OCI-LY1 (cell line): ENCODE measurements around the gene SLAMF8.

ENCODE experiments used
- H2AFZ ChIP-seq: fragments of 200-600 bp; sonication (generic), shearing (Covaris generic); 2 replicates; pipeline ENCODE4 v1.6.0; 2014; ENCODE audit warnings: antibody characterized with exemption, mild to moderate bottlenecking, low read length
- H3F3A ChIP-seq: fragments of 200-600 bp; sonication (generic), shearing (Covaris generic); 2 replicates; pipeline ENCODE4 v1.6.0; 2014; ENCODE audit warnings: mild to moderate bottlenecking, antibody characterized with exemption, low read length, moderate library complexity; ENCODE audit not compliant: insufficient read depth
- H3K27ac ChIP-seq: fragments of 200-600 bp; sonication (generic); 2 replicates; pipeline ENCODE4 v1.5.1; 2014; ENCODE audit warnings: low read length, mixed run types, mild to moderate bottlenecking, low read depth; ENCODE audit not compliant: poor library complexity, severe bottlenecking
- H3K27me3 ChIP-seq: fragments of 200-600 bp; sonication (generic); 2 replicates; pipeline ENCODE4 v1.6.0; 2014; ENCODE audit warnings: antibody characterized with exemption, mild to moderate bottlenecking, low read length, moderate library complexity; ENCODE audit not compliant: insufficient read depth
- H3K36me3 ChIP-seq: fragments of 200-600 bp; sonication (generic); 2 replicates; pipeline ENCODE4 v1.6.1; 2014; ENCODE audit warnings: mild to moderate bottlenecking, antibody characterized with exemption, low read length, moderate library complexity, mixed read lengths; ENCODE audit not compliant: insufficient read depth
- H3K4me1 ChIP-seq: fragments of 200-600 bp; sonication (generic); 2 replicates; pipeline ENCODE4 v1.5.1; 2014; ENCODE audit warnings: mild to moderate bottlenecking, low read length, moderate library complexity; ENCODE audit not compliant: insufficient read depth, severe bottlenecking
- H3K4me2 ChIP-seq: fragments of 200-600 bp; sonication (generic), shearing (Covaris generic); 2 replicates; pipeline ENCODE4 v1.6.1; 2014; ENCODE audit warnings: low read length
- H3K4me3 ChIP-seq: fragments of 200-600 bp; sonication (generic); 2 replicates; pipeline ENCODE4 v1.5.1; 2014; ENCODE audit warnings: low read length, low read depth, mild to moderate bottlenecking, mixed read lengths; ENCODE audit not compliant: poor library complexity, severe bottlenecking
- H3K79me2 ChIP-seq: fragments of 200-600 bp; shearing (Covaris generic); 2 replicates; pipeline ENCODE4 v1.6.1; 2016; ENCODE audit warnings: mixed run types, low read length, mixed read lengths; ENCODE audit not compliant: insufficient read depth
- H3K9ac ChIP-seq: fragments of 200-600 bp; sonication (generic), shearing (Covaris generic); 2 replicates; pipeline ENCODE4 v1.6.1; 2014; ENCODE audit warnings: mild to moderate bottlenecking, low read length, mixed read lengths
- H3K9me2 ChIP-seq: fragments of 200-600 bp; sonication (generic), shearing (Covaris generic); 2 replicates; pipeline ENCODE4 v1.6.1; 2014; ENCODE audit warnings: low read depth, mild to moderate bottlenecking, low read length, mixed read lengths
- H3K9me3 ChIP-seq: fragments of 200-600 bp; shearing (Covaris generic); 2 replicates; pipeline ENCODE4 v1.6.1; 2014; ENCODE audit warnings: low read length, mixed read lengths
- H4K20me1 ChIP-seq: fragments of 200-600 bp; sonication (generic), shearing (Covaris generic); 2 replicates; pipeline ENCODE4 v1.6.0; 2016; ENCODE audit warnings: mild to moderate bottlenecking, low read length; ENCODE audit not compliant: insufficient read depth
- EZH2 ChIP-seq: fragments of 200-600 bp; sonication (generic), shearing (Covaris generic); IDR thresholded peaks from 2 replicates; pipeline ENCODE4 v1.8.0; 2017; ENCODE audit warnings: borderline replicate concordance, mixed run types, mild to moderate bottlenecking, antibody characterized with exemption, low read length, moderate library complexity, mixed read lengths
- TF ChIP-seq, protein P1 (sequence below): fragments of 200-600 bp; sonication (generic), shearing (Covaris generic); IDR thresholded peaks from 2 replicates; pipeline ENCODE4 v1.5.1; 2017; ENCODE audit warnings: mild to moderate bottlenecking, antibody characterized with exemption, low read length, moderate library complexity, mixed read lengths

SLAMF8 gene

DNA sequence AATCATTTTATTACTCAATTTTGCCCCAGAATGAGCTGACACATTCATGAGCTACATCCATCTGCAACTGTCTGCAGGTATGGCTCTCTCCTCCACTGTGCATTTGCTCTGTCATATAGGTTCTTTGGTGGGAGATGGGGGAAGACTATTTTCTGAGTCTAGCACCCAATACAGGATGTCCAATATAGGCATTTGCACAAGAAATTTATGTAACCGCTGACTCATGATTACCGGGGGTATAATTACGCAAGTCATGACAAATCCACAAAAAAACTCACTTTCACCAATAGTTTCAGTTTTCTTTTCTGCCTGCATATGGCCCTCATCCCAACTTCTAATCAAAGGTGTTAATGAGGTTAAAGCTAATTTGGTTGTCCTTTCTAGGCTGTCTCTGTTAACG, 53.3 kb downstream of the SLAMF8 start:
- H3K4me1 ChIP-seq: no peaks in the 10 kb centered on the region
- no peak for TF ChIP-seq EZH2
- TF ChIP-seq, protein P1, sequence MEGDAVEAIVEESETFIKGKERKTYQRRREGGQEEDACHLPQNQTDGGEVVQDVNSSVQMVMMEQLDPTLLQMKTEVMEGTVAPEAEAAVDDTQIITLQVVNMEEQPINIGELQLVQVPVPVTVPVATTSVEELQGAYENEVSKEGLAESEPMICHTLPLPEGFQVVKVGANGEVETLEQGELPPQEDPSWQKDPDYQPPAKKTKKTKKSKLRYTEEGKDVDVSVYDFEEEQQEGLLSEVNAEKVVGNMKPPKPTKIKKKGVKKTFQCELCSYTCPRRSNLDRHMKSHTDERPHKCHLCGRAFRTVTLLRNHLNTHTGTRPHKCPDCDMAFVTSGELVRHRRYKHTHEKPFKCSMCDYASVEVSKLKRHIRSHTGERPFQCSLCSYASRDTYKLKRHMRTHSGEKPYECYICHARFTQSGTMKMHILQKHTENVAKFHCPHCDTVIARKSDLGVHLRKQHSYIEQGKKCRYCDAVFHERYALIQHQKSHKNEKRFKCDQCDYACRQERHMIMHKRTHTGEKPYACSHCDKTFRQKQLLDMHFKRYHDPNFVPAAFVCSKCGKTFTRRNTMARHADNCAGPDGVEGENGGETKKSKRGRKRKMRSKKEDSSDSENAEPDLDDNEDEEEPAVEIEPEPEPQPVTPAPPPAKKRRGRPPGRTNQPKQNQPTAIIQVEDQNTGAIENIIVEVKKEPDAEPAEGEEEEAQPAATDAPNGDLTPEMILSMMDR: no peak
- H3K4me3 ChIP-seq: no peak overlapping the region
- no peak overlapping the region for H3K9ac ChIP-seq
- H3K79me2 ChIP-seq: no peaks in the 10 kb centered on the region
- H3K27ac ChIP-seq: no peak overlapping the region
- no peaks in the 10 kb centered on the region for H3K9me3 ChIP-seq
- no peak overlapping the region for H3K4me2 ChIP-seq
- no peaks in the 10 kb centered on the region for H3K9me2 ChIP-seq
- H4K20me1 ChIP-seq: no peaks in the 10 kb centered on the region
- no peak overlapping the region for H2AFZ ChIP-seq
- H3K36me3 ChIP-seq: no peaks in the 10 kb centered on the region
- H3F3A ChIP-seq: no peaks in the 10 kb centered on the region
- H3K27me3 ChIP-seq: no peaks in the 10 kb centered on the region; the same call in 1 of the 2 replicates

DNA sequence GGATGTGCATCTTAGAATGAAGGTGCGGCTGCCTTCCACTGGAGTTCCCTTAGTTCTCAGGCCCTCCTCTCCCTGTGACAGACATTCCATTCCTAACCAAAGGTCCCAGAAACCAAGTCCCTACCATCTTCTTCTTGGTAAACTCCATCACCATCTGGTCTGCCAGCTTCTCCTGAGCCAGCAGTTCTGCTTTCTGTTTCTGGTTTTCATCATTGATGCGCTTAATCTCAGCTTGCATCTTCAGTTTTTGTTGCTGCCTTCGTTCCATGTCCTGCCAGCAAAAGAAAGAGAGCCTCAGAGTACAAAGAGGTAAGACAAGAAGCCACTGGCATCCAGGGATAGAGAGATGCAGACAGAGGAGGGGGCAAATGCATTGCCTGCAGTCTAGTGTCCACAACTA, 53.8 kb downstream of the SLAMF8 start:
- H3K4me2 ChIP-seq: no peak overlapping the region
- H3K27me3 ChIP-seq: no peaks in the 10 kb centered on the region; the same call in 1 of the 2 replicates
- no peak overlapping the region for H3K9ac ChIP-seq
- no peak for TF ChIP-seq EZH2
- TF ChIP-seq, protein P1: no peak
- H3K9me3 ChIP-seq: no peaks in the 10 kb centered on the region
- H3K36me3 ChIP-seq: no peaks in the 10 kb centered on the region
- H3K4me1 ChIP-seq: no peaks in the 10 kb centered on the region
- H3K79me2 ChIP-seq: no peaks in the 10 kb centered on the region
- H3F3A ChIP-seq: no peaks in the 10 kb centered on the region
- H3K9me2 ChIP-seq: no peaks in the 10 kb centered on the region
- no peaks in the 10 kb centered on the region for H4K20me1 ChIP-seq
- H3K4me3 ChIP-seq: no peak overlapping the region
- H2AFZ ChIP-seq: no peak overlapping the region
- H3K27ac ChIP-seq: no peak overlapping the region

DNA sequence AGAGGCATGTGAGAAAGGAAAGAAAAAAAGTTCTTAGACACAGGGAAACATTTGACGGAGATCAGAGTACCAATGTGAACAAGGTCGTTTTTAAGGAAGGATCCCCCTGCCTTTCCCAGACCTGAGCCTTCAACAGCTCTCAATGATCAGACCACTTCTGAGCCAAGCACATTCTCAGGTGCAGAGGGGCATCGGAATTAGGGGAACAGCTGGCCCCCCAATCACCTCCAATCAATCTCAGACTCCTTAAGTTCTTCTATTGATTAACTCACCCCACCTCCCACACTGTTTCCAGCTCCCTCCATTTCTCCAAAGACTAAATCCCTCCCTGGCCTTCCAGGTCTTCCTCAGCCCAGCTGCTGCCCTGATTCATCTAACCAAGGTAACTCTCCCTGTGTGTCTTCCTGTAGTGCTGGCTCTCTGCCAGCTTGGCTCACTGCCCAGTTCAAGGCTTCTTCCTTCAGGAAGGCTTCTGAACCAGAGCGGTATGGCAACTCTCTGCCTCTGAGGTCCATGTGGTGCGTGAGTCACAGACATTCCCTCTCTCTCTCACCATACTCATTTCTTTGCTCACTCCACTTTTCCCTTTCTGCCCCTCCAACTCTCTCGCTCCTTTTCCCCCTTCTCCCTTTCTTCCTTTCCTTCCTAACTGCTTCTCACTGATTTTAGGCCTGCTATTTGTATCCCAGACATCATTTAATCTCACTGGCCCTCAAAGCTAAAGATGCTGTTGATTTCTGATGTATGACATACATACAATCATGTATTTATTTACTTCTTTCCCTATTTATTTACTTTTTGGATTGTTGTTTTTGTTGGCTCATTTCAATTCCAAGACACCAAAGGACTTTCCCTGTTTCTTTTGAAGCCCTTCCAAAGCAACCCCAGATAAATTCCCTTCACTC, 55.2 kb downstream of the SLAMF8 start:
- Histone ChIP-seq H3F3A (no peaks in the 10 kb centered on the region), H3K79me2 (no peaks in the 10 kb centered on the region), H3K9me3 (no peaks in the 10 kb centered on the region), H3K9me2 (no peaks in the 10 kb centered on the region), H2AFZ (no peak overlapping the region), H4K20me1 (no peaks in the 10 kb centered on the region), H3K9ac (no peak overlapping the region), H3K27me3 (no peaks in the 10 kb centered on the region; the same call in 1 of the 2 replicates), H3K4me3 (no peak overlapping the region), H3K36me3 (no peaks in the 10 kb centered on the region), H3K4me2 (no peak overlapping the region), H3K4me1 (no peaks in the 10 kb centered on the region), H3K27ac (no peak overlapping the region)
- no peak for TF ChIP-seq EZH2
- TF ChIP-seq, protein P1: no peak
